ENCODE results near the gene CDH15. TPM values are rescaled to one million over a fixed set of nuclear protein-coding genes. Genes with fewer than 3 reads are reported as not detected.

CDH15 gene
- total and polyA plus RNA-seq, 9 of the 15 experiments (the other 6 are each of a cell fraction or from before 2014, with no cell fraction given), result 0.07 to 0.18 TPM; not detected in 7

DNA sequence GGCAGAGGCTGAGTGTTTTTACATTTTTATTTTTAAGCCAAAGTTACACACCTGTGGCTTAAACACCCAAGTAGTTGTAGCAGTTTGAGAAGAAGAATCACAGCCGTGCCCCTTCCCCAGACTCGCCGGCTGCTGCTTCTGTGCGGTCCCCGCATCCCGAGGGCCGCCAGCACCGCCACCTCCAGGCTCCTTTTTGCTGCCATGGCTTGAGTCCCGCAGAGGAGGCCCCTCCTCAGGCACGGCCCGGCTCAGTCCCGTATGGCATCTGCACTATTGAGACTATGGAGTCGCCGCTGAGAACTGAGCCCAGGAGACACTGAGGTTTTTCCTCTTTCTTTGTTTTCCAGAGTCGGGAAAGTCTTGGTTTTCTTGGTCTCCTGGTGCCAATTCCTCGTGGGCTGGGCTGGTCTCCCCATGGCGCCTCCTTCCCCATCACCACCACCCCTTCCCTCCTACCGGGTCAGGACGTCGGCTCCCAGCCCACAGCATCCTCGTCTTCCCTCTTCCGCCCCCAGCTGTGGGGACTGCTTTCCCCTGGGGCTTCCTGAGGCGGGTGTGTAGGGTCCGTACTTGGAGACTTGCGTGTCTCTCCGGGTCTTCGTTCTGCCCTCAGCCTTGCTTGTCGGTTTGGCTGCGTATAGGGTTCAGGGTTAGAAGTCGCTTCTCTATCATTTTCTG lies 32.6 kb upstream of the CDH15 start:
- Histone ChIP-seq H3K36me3 (ENCODE audit: control insufficient read depth, insufficient read depth, low read length) (peaks cover 38% of the 10 kb centered on the region; the same call in 2 of the 3 replicates), H3K4me3 (no peak overlapping the region), H3K9me1 (ENCODE audit: control insufficient read depth, insufficient read depth, low read length) (no peaks in the 10 kb centered on the region), H3K9ac (ENCODE audit: insufficient read depth in 1 of 2, low read depth in 2 of 2, low read length in 2 of 2) (no peak overlapping the region; a peak in 1 of 4 replicates), H4K20me1 (replicated peaks; ENCODE audit: control insufficient read depth, insufficient read depth, low read length) (no peaks in the 10 kb centered on the region), H3K4me1 (replicated peaks in 1 of 2; ENCODE audit: control insufficient read depth in 2 of 2, insufficient read depth in 2 of 2, low read length in 2 of 2) (peaks cover 0 to 18% of the 10 kb centered on the region in 2 experiments; a peak in 2 of 5 replicates), H3K79me2 (ENCODE audit: control insufficient read depth, insufficient read depth, low read length) (no peaks in the 10 kb centered on the region), H3K27ac (ENCODE audit: extremely low read depth, low read depth, low read length) (no peak overlapping the region), H3K27me3 (ENCODE audit: control insufficient read depth in 2 of 2, insufficient read depth in 2 of 2, low read length in 2 of 2) (no peaks in the 10 kb centered on the region), H2AFZ (ENCODE audit: low read depth, low read length) (no peak overlapping the region), H3K4me2 (ENCODE audit: insufficient read depth, low read length) (no peak overlapping the region), H3K9me3 (replicated peaks; ENCODE audit: control insufficient read depth, insufficient read depth, low read depth, low read length) (no peaks in the 10 kb centered on the region)
- no peak for TF ChIP-seq IRF2 (CRISPR knock-in tag; IDR thresholded peaks at IDR 0.05)
- no peak for TF ChIP-seq HMG20A (CRISPR knock-in tag; conservative IDR thresholded peaks at IDR 0.05)
- TF ChIP-seq, protein P1, sequence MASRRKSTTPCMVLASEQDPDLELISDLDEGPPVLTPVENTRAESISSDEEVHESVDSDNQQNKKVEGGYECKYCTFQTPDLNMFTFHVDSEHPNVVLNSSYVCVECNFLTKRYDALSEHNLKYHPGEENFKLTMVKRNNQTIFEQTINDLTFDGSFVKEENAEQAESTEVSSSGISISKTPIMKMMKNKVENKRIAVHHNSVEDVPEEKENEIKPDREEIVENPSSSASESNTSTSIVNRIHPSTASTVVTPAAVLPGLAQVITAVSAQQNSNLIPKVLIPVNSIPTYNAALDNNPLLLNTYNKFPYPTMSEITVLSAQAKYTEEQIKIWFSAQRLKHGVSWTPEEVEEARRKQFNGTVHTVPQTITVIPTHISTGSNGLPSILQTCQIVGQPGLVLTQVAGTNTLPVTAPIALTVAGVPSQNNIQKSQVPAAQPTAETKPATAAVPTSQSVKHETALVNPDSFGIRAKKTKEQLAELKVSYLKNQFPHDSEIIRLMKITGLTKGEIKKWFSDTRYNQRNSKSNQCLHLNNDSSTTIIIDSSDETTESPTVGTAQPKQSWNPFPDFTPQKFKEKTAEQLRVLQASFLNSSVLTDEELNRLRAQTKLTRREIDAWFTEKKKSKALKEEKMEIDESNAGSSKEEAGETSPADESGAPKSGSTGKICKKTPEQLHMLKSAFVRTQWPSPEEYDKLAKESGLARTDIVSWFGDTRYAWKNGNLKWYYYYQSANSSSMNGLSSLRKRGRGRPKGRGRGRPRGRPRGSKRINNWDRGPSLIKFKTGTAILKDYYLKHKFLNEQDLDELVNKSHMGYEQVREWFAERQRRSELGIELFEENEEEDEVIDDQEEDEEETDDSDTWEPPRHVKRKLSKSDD (conservative IDR thresholded peaks at IDR 0.05; ENCODE audit: low read length), result no peak
- TF ChIP-seq LEF1 (IDR thresholded peaks at IDR 0.05), result no peak
- no peak for TF ChIP-seq CBX5 (IDR thresholded peaks at IDR 0.05; ENCODE audit: borderline replicate concordance, low read depth)
- no peak for TF ChIP-seq SNRNP70 (optimal IDR thresholded peaks at IDR 0.05; ENCODE audit: low read depth, low read length)
- no peak for DNase-seq (ENCODE audit: extremely low read depth in 1 of 4, low spot score in 3 of 4)
- CTCF ChIA-PET (ENCODE audit: low intra/inter-chr PET ratio), result no interaction called here
- POLR2A ChIA-PET, result no interaction called here
- no peak for FAIRE-seq
- no peak for ATAC-seq
- 92% methylated on average over 24 of the region's 30 CpGs for WGBS (ENCODE audit: insufficient coverage, low coverage, missing lambda C conversion rate)
- no TSS peak for BruUV-seq (replicated peaks)
- in situ Hi-C loops (cut with MboI), result no loop called here
- intact Hi-C loops (cut with micrococcal nuclease), result no loop called here

Measured in K562 (cell line).